Gastroesophageal sphincter (tissue), 4 donors: Measurements from ENCODE around the gene SLC1A2. TPM values are rescaled to one million over a fixed set of nuclear protein-coding genes. Genes with fewer than 3 reads are reported as not detected.

Experiments used
- ATAC-seq: fragments of 150-250 bp; one replicate; pipeline ENCODE4 v1.9.1; 2016; ENCODE audit warnings: mild to moderate bottlenecking, moderate library complexity
- H3K27ac ChIP-seq, 4 donors: fragments of 200-600 bp; sonication (generic) in 3 of 4; 1 replicate in 3 of 4; 2 replicates in 1 of 4; pipeline ENCODE4 v1.5.1; 2016 to 2019
- H3K27me3 ChIP-seq: fragments of 200-600 bp; sonication (generic); one replicate; pipeline ENCODE4 v1.5.1; 2019
- H3K36me3 ChIP-seq, 2 donors: fragments of 200-600 bp; sonication (generic); one replicate each; pipeline ENCODE4 v1.5.1; 2019; ENCODE audit warnings: control low read depth in 1 of 2
- H3K4me1 ChIP-seq, 3 donors: fragments of 200-600 bp; sonication (generic); 1 replicate in 2 of 3; 2 replicates in 1 of 3; pipeline ENCODE4 v1.5.1; 2016 to 2019; ENCODE audit warnings: control low read depth in 2 of 3
- H3K4me3 ChIP-seq, 2 donors: fragments of 200-600 bp; sonication (generic); one replicate each; pipeline ENCODE4 v1.5.1; 2019; ENCODE audit warnings: mild to moderate bottlenecking in 1 of 2, moderate library complexity in 1 of 2
- H3K9me3 ChIP-seq, 3 donors: fragments of 200-600 bp; sonication (generic); one replicate each; pipeline ENCODE4 v1.5.1; 2017 to 2019; ENCODE audit warnings: control low read depth in 2 of 3
- EP300 ChIP-seq: sonication (generic); formaldehyde crosslinking; IDR thresholded peaks from one replicate; pipeline ENCODE4 v1.6.1; 2017; ENCODE audit warnings: antibody characterized with exemption, mild to moderate bottlenecking
- POLR2A ChIP-seq, 2 donors: fragments of 450-650 bp; IDR thresholded peaks; one replicate each; pipeline ENCODE4 v1.6.1; 2017; ENCODE audit warnings: antibody characterized with exemption in 2 of 2, mild to moderate bottlenecking in 2 of 2, moderate library complexity in 1 of 2
- POLR2AphosphoS5 ChIP-seq: sonication (generic); formaldehyde crosslinking; IDR thresholded peaks from one replicate; pipeline ENCODE4 v1.6.1; 2017; ENCODE audit warnings: antibody characterized with exemption
- WGBS, 2 donors: methylation state at CpG; one replicate each; pipeline ENCODE4 v1.1.5; 2018; ENCODE audit warnings: low coverage in 1 of 2; 5-methylcytosine and 5-hydroxymethylcytosine counted together
- total RNA-seq, 4 donors: library from RNA; depleted of rRNA; stranded (reverse); fragments of >200 nt; gene quantifications; one replicate each; pipeline ENCODE4 v1.1.0, GENCODE V29; 2016
- TF ChIP-seq, protein P1 (sequence below), 4 experiments: fragments of 200-600 bp in 2 of 4; fragments of 450-650 bp in 2 of 4; sonication (generic) in 1 of 4; IDR thresholded peaks; one replicate each; pipeline ENCODE4 v1.5.1; 2017 to 2019; ENCODE audit warnings: antibody characterized with exemption in 4 of 4, mild to moderate bottlenecking in 2 of 4, moderate library complexity in 2 of 4

SLC1A2 gene
- total RNA-seq, 4 donors from 2014 or later, result 0.12 to 1.5 (median 0.40) TPM; not detected in 1

GRCh38 chr11:35366798-35367197 is 52.6 kb downstream of the SLC1A2 start:
- no peaks in the 10 kb centered on the region for H3K27me3 ChIP-seq
- peak overlapping the region in 2 of 4 donors; percentile 49 to 88 for H3K27ac ChIP-seq
- 73 to 80% methylated on average over 1 of the region's 1 CpG for WGBS, 2 donors
- no peak for ATAC-seq
- H3K4me3 ChIP-seq, result no peak overlapping the region
- no peaks in the 10 kb centered on the region for H3K36me3 ChIP-seq
- H3K9me3 ChIP-seq, result no peaks in the 10 kb centered on the region
- no peak for TF ChIP-seq EP300
- TF ChIP-seq, protein P1, sequence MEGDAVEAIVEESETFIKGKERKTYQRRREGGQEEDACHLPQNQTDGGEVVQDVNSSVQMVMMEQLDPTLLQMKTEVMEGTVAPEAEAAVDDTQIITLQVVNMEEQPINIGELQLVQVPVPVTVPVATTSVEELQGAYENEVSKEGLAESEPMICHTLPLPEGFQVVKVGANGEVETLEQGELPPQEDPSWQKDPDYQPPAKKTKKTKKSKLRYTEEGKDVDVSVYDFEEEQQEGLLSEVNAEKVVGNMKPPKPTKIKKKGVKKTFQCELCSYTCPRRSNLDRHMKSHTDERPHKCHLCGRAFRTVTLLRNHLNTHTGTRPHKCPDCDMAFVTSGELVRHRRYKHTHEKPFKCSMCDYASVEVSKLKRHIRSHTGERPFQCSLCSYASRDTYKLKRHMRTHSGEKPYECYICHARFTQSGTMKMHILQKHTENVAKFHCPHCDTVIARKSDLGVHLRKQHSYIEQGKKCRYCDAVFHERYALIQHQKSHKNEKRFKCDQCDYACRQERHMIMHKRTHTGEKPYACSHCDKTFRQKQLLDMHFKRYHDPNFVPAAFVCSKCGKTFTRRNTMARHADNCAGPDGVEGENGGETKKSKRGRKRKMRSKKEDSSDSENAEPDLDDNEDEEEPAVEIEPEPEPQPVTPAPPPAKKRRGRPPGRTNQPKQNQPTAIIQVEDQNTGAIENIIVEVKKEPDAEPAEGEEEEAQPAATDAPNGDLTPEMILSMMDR (IDR thresholded peaks at IDR 0.05), result no peak
- TF ChIP-seq POLR2A (IDR thresholded peaks at IDR 0.05), result no peak
- TF ChIP-seq POLR2AphosphoS5, result no peak
- peaks cover 3 to 40% (median 12%) of the 10 kb centered on the region in 3 donors for H3K4me1 ChIP-seq

- Histone ChIP-seq H3K9me3 (no peaks in the 10 kb centered on the region), H3K27me3 (no peaks in the 10 kb centered on the region), H3K27ac (peak overlapping the region in 1 of 4 donors; percentile 88), H3K4me1 (peaks cover 3 to 40% (median 12%) of the 10 kb centered on the region in 3 donors), H3K36me3 (no peaks in the 10 kb centered on the region), H3K4me3 (no peak overlapping the region)
- no peak for ATAC-seq
- TF ChIP-seq POLR2A (IDR thresholded peaks at IDR 0.05) (no peak), POLR2AphosphoS5 (no peak), EP300 (no peak)
- TF ChIP-seq, protein P1 (IDR thresholded peaks at IDR 0.05), result no peak
- 60 to 76% methylated on average over 3 to 4 of the region's 4 CpGs for WGBS, 2 donors
These were observed 53.4 kb downstream of the SLC1A2 start for GRCh38 chr11:35365961-35366360.

GRCh38 chr11:35365395-35365794 is 54.0 kb downstream of the SLC1A2 start:
- no peak overlapping the region for H3K4me3 ChIP-seq
- no peak for TF ChIP-seq POLR2A (IDR thresholded peaks at IDR 0.05)
- peaks cover 3 to 43% (median 13%) of the 10 kb centered on the region in 3 donors for H3K4me1 ChIP-seq
- no peaks in the 10 kb centered on the region for H3K27me3 ChIP-seq
- WGBS, 2 donors, result 94 to 100% methylated on average over 2 to 5 of the region's 5 CpGs
- ATAC-seq, result no peak
- peak overlapping the region in 2 of 4 donors; percentile 88 for H3K27ac ChIP-seq
- no peaks in the 10 kb centered on the region for H3K36me3 ChIP-seq
- H3K9me3 ChIP-seq, result no peaks in the 10 kb centered on the region

DNA sequence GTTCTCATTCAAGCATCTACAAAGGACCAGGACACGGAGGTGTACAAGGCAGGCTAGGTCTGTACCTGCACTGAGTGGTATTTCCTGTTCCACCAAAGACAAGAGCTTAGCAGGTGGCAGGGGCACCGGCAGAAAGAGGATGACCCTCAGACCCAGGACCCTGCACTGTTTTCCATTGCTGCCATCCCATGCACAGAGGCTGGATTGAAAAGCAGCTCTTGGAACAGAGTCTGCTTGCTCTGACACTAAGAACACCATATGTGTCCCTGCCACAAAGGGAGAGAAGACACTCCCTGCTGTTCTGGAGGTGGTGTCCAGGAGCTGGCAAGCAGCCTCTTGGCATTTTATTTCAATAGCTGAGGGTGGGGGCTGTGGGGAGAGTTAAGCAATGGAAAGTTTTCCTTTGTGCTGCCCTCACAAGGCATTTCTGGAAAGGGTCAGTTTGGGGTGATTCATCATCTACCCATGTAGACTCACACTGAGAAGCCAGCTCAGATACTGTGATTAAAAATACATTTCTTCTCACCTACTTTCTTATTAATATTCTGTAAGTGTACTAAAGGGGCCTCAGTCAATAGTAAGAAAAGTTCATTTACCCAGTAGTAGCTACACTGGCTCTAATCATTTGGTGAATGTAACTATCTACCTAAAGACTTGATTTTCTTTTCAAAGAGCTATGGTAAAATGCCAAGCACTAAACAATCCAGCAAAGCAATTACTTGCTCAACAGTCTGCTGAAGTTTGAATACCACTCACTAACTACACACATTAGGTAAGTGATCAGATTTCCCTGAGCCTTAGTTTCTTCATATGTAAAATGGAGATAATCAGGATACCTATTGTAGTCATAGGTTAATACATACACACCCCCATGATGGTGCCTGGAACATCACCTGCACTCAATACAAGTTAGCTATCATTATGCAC is 55.2 kb downstream of the SLC1A2 start:
- Histone ChIP-seq H3K27me3 (no peaks in the 10 kb centered on the region), H3K36me3 (no peaks in the 10 kb centered on the region), H3K4me3 (no peak overlapping the region), H3K9me3 (no peaks in the 10 kb centered on the region), H3K27ac (peak overlapping the region; percentile 83 to 88 (median 87)), H3K4me1 (peaks cover 3 to 55% (median 21%) of the 10 kb centered on the region in 3 donors)
- WGBS, 2 donors, result 0% methylated on average over 1 of the region's 2 CpGs; no CpG with 5 or more reads in 1 of the 2 donors
- no peak for TF ChIP-seq POLR2A (IDR thresholded peaks at IDR 0.05)
- TF ChIP-seq, protein P1 (IDR thresholded peaks at IDR 0.05), result no peak
- peak; percentile 97 for TF ChIP-seq POLR2AphosphoS5
- no peak for TF ChIP-seq EP300
- peak; percentile 85 for ATAC-seq

GRCh38 chr11:35363246-35363801 is 56.0 kb downstream of the SLC1A2 start:
- peak; percentile 62 for ATAC-seq
- Histone ChIP-seq H3K27ac (peak overlapping the region; percentile 83 to 88 (median 87)), H3K27me3 (no peaks in the 10 kb centered on the region), H3K4me1 (peaks cover 3 to 63% (median 24%) of the 10 kb centered on the region in 3 donors), H3K36me3 (no peaks in the 10 kb centered on the region), H3K4me3 (no peak overlapping the region), H3K9me3 (no peaks in the 10 kb centered on the region)
- WGBS, 2 donors, result 19% methylated on average over 5 of the region's 5 CpGs; no CpG with 5 or more reads in 1 of the 2 donors
- TF ChIP-seq, protein P1 (IDR thresholded peaks at IDR 0.05), result no peak
- peak; percentile 56 for TF ChIP-seq POLR2AphosphoS5
- TF ChIP-seq EP300, result no peak
- no peak for TF ChIP-seq POLR2A (IDR thresholded peaks at IDR 0.05)
